GM10266 (cell line): ENCODE measurements around the gene MAP3K4.

Experiments
- DNase-seq: peaks from one replicate; pipeline ENCODE4 v3.0.0; 2012; ENCODE audit errors: extremely low spot score
- CTCF ChIP-seq: IDR thresholded peaks from 2 replicates; pipeline ENCODE4 v1.5.1; 2012; ENCODE audit warnings: mild to moderate bottlenecking, low read depth; ENCODE audit not compliant: control insufficient read depth, insufficient read depth; ENCODE audit errors: missing control alignments

Gene MAP3K4

GRCh38 chr6:161138543-161139303 is 147.2 kb downstream of the MAP3K4 start:
- no peak for TF ChIP-seq CTCF
- DNase-seq, result no peak

- TF ChIP-seq CTCF, result no peak
- no peak for DNase-seq
Measured at GRCh38 chr6:161139304-161139765, 147.8 kb downstream of the MAP3K4 start.

GRCh38 chr6:161139766-161140553 is 148.4 kb downstream of the MAP3K4 start:
- no peak for DNase-seq
- TF ChIP-seq CTCF, result no peak

GRCh38 chr6:161140554-161140875 is 148.9 kb downstream of the MAP3K4 start:
- no peak for TF ChIP-seq CTCF
- no peak for DNase-seq

- no peak for TF ChIP-seq CTCF
- DNase-seq, result no peak
Measured at GRCh38 chr6:161141173-161141572, 149.6 kb downstream of the MAP3K4 start.

- no peak for TF ChIP-seq CTCF
Measured at GRCh38 chr6:161142957-161143296, 151.4 kb downstream of the MAP3K4 start.

More at GRCh38 chr6:161142957-161143296, 151.4 kb downstream of the MAP3K4 start:
- DNase-seq, result no peak
